ENCODE data around the gene UGT1A1. TPM values are rescaled to one million over a fixed set of nuclear protein-coding genes. Genes with fewer than 3 reads are reported as not detected.

The UGT1A1 gene
- total and polyA plus RNA-seq, 2 of the 13 experiments (the other 11 are each of a cell fraction or from before 2014, with no cell fraction given) = 0.69 to 0.75 TPM

DNA sequence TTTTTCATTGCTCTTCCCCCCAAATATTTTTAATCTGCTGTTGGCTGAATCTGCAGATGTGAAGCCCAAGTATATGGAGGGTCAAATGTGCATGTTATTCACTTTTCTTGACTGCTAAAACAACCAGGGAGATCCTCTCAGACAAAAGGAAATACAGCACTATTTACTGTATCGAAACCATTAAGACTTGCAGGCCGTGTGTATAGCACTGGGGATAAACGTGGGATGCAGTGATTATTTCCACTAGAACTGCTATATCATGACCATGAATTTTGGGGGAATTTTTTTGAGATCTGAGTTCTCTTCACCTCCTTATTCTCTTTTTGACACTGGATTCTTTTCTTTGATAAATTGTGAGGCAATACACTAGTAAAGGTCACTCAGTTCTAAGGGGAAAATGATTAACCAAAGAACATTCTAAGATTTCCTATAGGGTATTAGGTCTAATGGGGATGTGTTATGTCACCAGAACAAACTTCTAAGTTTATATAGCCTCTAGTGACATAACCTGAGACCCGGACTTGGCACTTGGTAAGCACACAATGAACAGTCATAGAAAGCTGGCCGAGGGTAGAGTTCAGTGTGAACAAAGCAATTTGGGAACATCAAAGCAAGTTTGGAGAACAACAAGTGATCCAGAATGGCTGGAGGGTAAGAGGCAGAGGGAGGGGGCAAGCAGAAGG lies 14.9 kb upstream of the UGT1A1 start (continued):
- TF ChIP-seq, protein P1, sequence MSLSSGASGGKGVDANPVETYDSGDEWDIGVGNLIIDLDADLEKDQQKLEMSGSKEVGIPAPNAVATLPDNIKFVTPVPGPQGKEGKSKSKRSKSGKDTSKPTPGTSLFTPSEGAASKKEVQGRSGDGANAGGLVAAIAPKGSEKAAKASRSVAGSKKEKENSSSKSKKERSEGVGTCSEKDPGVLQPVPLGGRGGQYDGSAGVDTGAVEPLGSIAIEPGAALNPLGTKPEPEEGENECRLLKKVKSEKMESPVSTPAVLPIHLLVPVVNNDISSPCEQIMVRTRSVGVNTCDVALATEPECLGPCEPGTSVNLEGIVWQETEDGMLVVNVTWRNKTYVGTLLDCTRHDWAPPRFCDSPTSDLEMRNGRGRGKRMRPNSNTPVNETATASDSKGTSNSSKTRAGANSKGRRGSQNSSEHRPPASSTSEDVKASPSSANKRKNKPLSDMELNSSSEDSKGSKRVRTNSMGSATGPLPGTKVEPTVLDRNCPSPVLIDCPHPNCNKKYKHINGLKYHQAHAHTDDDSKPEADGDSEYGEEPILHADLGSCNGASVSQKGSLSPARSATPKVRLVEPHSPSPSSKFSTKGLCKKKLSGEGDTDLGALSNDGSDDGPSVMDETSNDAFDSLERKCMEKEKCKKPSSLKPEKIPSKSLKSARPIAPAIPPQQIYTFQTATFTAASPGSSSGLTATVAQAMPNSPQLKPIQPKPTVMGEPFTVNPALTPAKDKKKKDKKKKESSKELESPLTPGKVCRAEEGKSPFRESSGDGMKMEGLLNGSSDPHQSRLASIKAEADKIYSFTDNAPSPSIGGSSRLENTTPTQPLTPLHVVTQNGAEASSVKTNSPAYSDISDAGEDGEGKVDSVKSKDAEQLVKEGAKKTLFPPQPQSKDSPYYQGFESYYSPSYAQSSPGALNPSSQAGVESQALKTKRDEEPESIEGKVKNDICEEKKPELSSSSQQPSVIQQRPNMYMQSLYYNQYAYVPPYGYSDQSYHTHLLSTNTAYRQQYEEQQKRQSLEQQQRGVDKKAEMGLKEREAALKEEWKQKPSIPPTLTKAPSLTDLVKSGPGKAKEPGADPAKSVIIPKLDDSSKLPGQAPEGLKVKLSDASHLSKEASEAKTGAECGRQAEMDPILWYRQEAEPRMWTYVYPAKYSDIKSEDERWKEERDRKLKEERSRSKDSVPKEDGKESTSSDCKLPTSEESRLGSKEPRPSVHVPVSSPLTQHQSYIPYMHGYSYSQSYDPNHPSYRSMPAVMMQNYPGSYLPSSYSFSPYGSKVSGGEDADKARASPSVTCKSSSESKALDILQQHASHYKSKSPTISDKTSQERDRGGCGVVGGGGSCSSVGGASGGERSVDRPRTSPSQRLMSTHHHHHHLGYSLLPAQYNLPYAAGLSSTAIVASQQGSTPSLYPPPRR (CRISPR knock-in tag; IDR thresholded peaks at IDR 0.05; ENCODE audit: borderline replicate concordance) = peak; percentile 100
- TF ChIP-seq ZMYM2 (CRISPR knock-in tag; IDR thresholded peaks at IDR 0.05) = peak; percentile 69
- TF ChIP-seq ZNF558 (CRISPR knock-in tag; IDR thresholded peaks at IDR 0.05; ENCODE audit: borderline replicate concordance) = no peak
- peak; percentile 81 for TF ChIP-seq TEAD3 (CRISPR knock-in tag; optimal IDR thresholded peaks at IDR 0.05; ENCODE audit: borderline replicate concordance)
- 0 out of 2 replicates have a peak, but pooled peaks have one; percentile 50 for TF ChIP-seq HOXA7 (CRISPR knock-in tag; IDR thresholded peaks at IDR 0.05)
- TF ChIP-seq, protein P2, sequence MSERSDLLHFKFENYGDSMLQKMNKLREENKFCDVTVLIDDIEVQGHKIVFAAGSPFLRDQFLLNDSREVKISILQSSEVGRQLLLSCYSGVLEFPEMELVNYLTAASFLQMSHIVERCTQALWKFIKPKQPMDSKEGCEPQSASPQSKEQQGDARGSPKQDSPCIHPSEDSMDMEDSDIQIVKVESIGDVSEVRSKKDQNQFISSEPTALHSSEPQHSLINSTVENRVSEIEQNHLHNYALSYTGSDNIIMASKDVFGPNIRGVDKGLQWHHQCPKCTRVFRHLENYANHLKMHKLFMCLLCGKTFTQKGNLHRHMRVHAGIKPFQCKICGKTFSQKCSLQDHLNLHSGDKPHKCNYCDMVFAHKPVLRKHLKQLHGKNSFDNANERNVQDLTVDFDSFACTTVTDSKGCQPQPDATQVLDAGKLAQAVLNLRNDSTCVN (CRISPR knock-in tag; IDR thresholded peaks at IDR 0.05; ENCODE audit: borderline replicate concordance) = peak; percentile 96
- no peak for TF ChIP-seq PHB2 (IDR thresholded peaks at IDR 0.05; ENCODE audit: partially characterized antibody)
- TF ChIP-seq ZNF781 (CRISPR knock-in tag; IDR thresholded peaks at IDR 0.05; ENCODE audit: borderline replicate concordance, not compliant biosample characterization) = peak; percentile 66
- no peak for TF ChIP-seq NFRKB (IDR thresholded peaks at IDR 0.05)
- TF ChIP-seq TCF7 (IDR thresholded peaks at IDR 0.05; ENCODE audit: low read depth) = peak; percentile 100
- TF ChIP-seq FOXJ3 (CRISPR knock-in tag; IDR thresholded peaks at IDR 0.05; ENCODE audit: borderline replicate concordance) = peak; percentile 96
- TF ChIP-seq ZNF615 (CRISPR knock-in tag; IDR thresholded peaks at IDR 0.05; ENCODE audit: borderline replicate concordance) = no peak
- TF ChIP-seq GFI1 (CRISPR knock-in tag; IDR thresholded peaks at IDR 0.05; ENCODE audit: borderline replicate concordance) = peak; percentile 95
- TF ChIP-seq ZNF709 (CRISPR knock-in tag; IDR thresholded peaks at IDR 0.05) = peak; percentile 65; the same call in 1 of the 2 replicates
- peak; percentile 46; the same call in 1 of the 2 replicates for TF ChIP-seq NFYB (CRISPR knock-in tag; IDR thresholded peaks at IDR 0.05)
- TF ChIP-seq, protein P3, sequence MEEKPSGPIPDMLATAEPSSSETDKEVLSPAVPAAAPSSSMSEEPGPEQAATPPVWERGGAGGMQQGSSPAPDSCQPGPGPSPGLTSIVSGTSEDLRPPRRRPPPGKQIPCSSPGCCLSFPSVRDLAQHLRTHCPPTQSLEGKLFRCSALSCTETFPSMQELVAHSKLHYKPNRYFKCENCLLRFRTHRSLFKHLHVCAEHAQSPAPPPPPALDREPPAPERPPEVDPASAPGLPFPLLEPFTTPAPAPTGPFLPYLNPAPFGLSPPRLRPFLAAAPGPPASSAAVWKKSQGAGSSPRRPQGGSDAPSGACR (CRISPR knock-in tag; IDR thresholded peaks at IDR 0.05) = peak; percentile 69; the same call in 1 of the 2 replicates
- TF ChIP-seq, protein P4, sequence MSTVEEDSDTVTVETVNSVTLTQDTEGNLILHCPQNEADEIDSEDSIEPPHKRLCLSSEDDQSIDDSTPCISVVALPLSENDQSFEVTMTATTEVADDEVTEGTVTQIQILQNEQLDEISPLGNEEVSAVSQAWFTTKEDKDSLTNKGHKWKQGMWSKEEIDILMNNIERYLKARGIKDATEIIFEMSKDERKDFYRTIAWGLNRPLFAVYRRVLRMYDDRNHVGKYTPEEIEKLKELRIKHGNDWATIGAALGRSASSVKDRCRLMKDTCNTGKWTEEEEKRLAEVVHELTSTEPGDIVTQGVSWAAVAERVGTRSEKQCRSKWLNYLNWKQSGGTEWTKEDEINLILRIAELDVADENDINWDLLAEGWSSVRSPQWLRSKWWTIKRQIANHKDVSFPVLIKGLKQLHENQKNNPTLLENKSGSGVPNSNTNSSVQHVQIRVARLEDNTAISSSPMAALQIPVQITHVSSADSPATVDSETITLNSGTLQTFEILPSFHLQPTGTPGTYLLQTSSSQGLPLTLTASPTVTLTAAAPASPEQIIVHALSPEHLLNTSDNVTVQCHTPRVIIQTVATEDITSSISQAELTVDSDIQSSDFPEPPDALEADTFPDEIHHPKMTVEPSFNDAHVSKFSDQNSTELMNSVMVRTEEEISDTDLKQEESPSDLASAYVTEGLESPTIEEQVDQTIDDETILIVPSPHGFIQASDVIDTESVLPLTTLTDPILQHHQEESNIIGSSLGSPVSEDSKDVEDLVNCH (CRISPR knock-in tag; IDR thresholded peaks at IDR 0.05) = no peak
- TF ChIP-seq, protein P5, sequence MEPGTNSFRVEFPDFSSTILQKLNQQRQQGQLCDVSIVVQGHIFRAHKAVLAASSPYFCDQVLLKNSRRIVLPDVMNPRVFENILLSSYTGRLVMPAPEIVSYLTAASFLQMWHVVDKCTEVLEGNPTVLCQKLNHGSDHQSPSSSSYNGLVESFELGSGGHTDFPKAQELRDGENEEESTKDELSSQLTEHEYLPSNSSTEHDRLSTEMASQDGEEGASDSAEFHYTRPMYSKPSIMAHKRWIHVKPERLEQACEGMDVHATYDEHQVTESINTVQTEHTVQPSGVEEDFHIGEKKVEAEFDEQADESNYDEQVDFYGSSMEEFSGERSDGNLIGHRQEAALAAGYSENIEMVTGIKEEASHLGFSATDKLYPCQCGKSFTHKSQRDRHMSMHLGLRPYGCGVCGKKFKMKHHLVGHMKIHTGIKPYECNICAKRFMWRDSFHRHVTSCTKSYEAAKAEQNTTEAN (CRISPR knock-in tag; conservative IDR thresholded peaks at IDR 0.05) = peak; percentile 83
- no peak for TF ChIP-seq ZNF552 (CRISPR knock-in tag; IDR thresholded peaks at IDR 0.05; ENCODE audit: borderline replicate concordance)
